ENCODE results near the gene TBC1D21.
A peak's percentile ranks its signal among the peaks of the same experiment; 100 is the strongest.

The TBC1D21 gene

GRCh38 chr15:73922186-73923151 is 49.1 kb downstream of the TBC1D21 start:
- no peak for ATAC-seq
- TF ChIP-seq ZNF8 (CRISPR knock-in tag; IDR thresholded peaks at IDR 0.05) (no peak), CSDC2 (CRISPR knock-in tag; IDR thresholded peaks at IDR 0.05) (no peak), ZFP3 (CRISPR knock-in tag; IDR thresholded peaks at IDR 0.05) (no peak), SNAI2 (CRISPR knock-in tag; IDR thresholded peaks at IDR 0.05) (no peak), ARNTL (CRISPR knock-in tag; IDR thresholded peaks at IDR 0.05; ENCODE audit: borderline replicate concordance, low read depth) (no peak)

DNA sequence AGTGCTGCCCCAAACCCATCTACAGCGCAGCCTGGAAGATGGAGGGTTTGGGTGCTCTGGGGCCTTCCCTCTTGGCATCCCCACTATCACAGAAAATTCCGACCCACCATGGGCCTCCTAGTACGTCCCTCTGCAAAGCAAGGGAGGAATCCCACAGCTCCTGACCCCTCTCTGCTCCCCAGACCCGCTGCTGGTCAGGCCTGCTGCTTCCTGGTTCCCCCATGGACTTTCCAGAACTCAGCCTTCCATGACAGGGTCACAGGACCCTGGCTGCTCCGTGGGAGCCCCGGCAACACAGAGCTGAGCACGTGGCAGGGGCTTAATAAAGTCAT is 49.8 kb downstream of the TBC1D21 start:
- TF ChIP-seq ZNF8 (CRISPR knock-in tag; IDR thresholded peaks at IDR 0.05), result no peak
- TF ChIP-seq ESRRG (CRISPR knock-in tag; IDR thresholded peaks at IDR 0.05), result no peak
- no peak for TF ChIP-seq ZNF565 (CRISPR knock-in tag; conservative IDR thresholded peaks at IDR 0.05; ENCODE audit: low read depth)
- no peak for TF ChIP-seq RARB (CRISPR knock-in tag; IDR thresholded peaks at IDR 0.05)
- TF ChIP-seq GLIS3 (CRISPR knock-in tag; IDR thresholded peaks at IDR 0.05), result no peak
- no peak for TF ChIP-seq ISL1 (CRISPR knock-in tag; IDR thresholded peaks at IDR 0.05)
- TF ChIP-seq, protein P1, sequence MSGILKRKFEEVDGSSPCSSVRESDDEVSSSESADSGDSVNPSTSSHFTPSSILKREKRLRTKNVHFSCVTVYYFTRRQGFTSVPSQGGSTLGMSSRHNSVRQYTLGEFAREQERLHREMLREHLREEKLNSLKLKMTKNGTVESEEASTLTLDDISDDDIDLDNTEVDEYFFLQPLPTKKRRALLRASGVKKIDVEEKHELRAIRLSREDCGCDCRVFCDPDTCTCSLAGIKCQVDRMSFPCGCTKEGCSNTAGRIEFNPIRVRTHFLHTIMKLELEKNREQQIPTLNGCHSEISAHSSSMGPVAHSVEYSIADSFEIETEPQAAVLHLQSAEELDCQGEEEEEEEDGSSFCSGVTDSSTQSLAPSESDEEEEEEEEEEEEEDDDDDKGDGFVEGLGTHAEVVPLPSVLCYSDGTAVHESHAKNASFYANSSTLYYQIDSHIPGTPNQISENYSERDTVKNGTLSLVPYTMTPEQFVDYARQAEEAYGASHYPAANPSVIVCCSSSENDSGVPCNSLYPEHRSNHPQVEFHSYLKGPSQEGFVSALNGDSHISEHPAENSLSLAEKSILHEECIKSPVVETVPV (CRISPR knock-in tag; IDR thresholded peaks at IDR 0.05), result no peak
- TF ChIP-seq PATZ1 (CRISPR knock-in tag; IDR thresholded peaks at IDR 0.05; ENCODE audit: borderline replicate concordance), result no peak
- no peak for TF ChIP-seq CREB5 (CRISPR knock-in tag; IDR thresholded peaks at IDR 0.05; ENCODE audit: low read depth)
- TF ChIP-seq BACH2 (CRISPR knock-in tag; IDR thresholded peaks at IDR 0.05; ENCODE audit: borderline replicate concordance), result no peak
- no peak for TF ChIP-seq SNAI2 (CRISPR knock-in tag; IDR thresholded peaks at IDR 0.05)
- TF ChIP-seq PPARA (CRISPR knock-in tag; IDR thresholded peaks at IDR 0.05; ENCODE audit: borderline replicate concordance), result no peak
- TF ChIP-seq TOX (CRISPR knock-in tag; IDR thresholded peaks at IDR 0.05; ENCODE audit: borderline replicate concordance), result no peak
- no peak for TF ChIP-seq ZFP30 (CRISPR knock-in tag; IDR thresholded peaks at IDR 0.05)
- TF ChIP-seq OSR1 (CRISPR knock-in tag; IDR thresholded peaks at IDR 0.05), result no peak
- TF ChIP-seq TCF4 (CRISPR knock-in tag; IDR thresholded peaks at IDR 0.05; ENCODE audit: borderline replicate concordance), result no peak
- TF ChIP-seq ZNF70 (CRISPR knock-in tag; IDR thresholded peaks at IDR 0.05), result no peak
- no peak for TF ChIP-seq ZC3H10 (CRISPR knock-in tag; IDR thresholded peaks at IDR 0.05)
- TF ChIP-seq ARNTL (CRISPR knock-in tag; IDR thresholded peaks at IDR 0.05; ENCODE audit: borderline replicate concordance, low read depth), result no peak
- ATAC-seq, result no peak

- ATAC-seq, result peak; percentile 1; the same call in 2 of the 3 replicates
- TF ChIP-seq ZFP30 (CRISPR knock-in tag; IDR thresholded peaks at IDR 0.05), result no peak
- no peak for TF ChIP-seq ZNF565 (CRISPR knock-in tag; conservative IDR thresholded peaks at IDR 0.05; ENCODE audit: low read depth)
- TF ChIP-seq PATZ1 (CRISPR knock-in tag; IDR thresholded peaks at IDR 0.05; ENCODE audit: borderline replicate concordance), result no peak
- TF ChIP-seq TSHZ2 (CRISPR knock-in tag; IDR thresholded peaks at IDR 0.05), result no peak
- no peak for TF ChIP-seq RARB (CRISPR knock-in tag; IDR thresholded peaks at IDR 0.05)
- TF ChIP-seq GLIS3 (CRISPR knock-in tag; IDR thresholded peaks at IDR 0.05), result no peak
- TF ChIP-seq ARNTL (CRISPR knock-in tag; IDR thresholded peaks at IDR 0.05; ENCODE audit: borderline replicate concordance, low read depth), result no peak
- TF ChIP-seq POU6F1 (CRISPR knock-in tag; IDR thresholded peaks at IDR 0.05; ENCODE audit: borderline replicate concordance, low read depth), result no peak
- TF ChIP-seq TCF4 (CRISPR knock-in tag; IDR thresholded peaks at IDR 0.05; ENCODE audit: borderline replicate concordance), result no peak
- TF ChIP-seq ZNF8 (CRISPR knock-in tag; IDR thresholded peaks at IDR 0.05), result no peak
- TF ChIP-seq ZNF70 (CRISPR knock-in tag; IDR thresholded peaks at IDR 0.05), result no peak
- no peak for TF ChIP-seq ESRRG (CRISPR knock-in tag; IDR thresholded peaks at IDR 0.05)
- TF ChIP-seq ZC3H10 (CRISPR knock-in tag; IDR thresholded peaks at IDR 0.05), result no peak
These were observed 50.3 kb downstream of the TBC1D21 start for GRCh38 chr15:73923488-73924164.

All from SK-N-SH treated with all-trans-retinoic acid at 6 μM for 48 hours (cell line).